ENCODE data around the gene LRP1.

Gene LRP1

DNA sequence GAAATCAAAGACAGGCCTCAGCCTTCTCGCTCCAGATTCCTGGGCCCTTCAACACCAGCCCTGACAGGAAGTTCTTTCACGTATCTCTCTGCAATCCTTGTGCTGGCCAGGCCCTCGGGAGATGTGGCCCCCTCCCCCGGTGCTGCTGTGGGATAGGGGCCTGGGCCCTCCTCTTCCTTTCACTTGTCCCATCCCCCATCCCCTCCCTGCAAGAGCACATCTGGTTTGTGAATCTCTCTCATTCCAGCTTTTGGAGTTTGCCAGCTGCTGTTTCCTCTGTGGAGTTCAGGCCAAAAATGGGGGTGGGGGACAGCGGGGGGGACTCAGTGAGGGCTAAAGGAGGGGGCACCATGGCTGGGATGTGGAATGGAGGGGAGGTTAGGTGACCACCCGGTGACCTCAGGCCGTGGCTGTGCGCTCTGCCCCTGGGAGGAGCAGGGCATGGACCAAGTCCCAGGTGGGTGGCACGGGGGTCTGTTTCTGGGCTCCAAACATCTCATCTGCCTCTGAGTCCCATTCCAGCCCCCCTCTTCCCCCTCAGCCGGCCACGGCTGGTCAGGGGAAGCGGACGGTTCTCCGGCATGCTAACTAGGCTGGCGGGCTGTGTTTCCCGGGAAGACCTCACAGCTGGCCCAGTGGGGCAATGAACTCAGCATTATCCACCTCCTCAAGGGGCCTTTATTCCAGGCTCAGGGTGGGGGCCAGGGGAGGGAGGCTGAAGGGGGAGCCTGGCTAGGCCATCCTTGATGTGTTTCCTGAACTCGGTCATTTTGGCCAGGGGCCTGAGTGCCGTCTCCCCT lies 7.4 kb downstream of the LRP1 start:
- TF ChIP-seq, protein P1, sequence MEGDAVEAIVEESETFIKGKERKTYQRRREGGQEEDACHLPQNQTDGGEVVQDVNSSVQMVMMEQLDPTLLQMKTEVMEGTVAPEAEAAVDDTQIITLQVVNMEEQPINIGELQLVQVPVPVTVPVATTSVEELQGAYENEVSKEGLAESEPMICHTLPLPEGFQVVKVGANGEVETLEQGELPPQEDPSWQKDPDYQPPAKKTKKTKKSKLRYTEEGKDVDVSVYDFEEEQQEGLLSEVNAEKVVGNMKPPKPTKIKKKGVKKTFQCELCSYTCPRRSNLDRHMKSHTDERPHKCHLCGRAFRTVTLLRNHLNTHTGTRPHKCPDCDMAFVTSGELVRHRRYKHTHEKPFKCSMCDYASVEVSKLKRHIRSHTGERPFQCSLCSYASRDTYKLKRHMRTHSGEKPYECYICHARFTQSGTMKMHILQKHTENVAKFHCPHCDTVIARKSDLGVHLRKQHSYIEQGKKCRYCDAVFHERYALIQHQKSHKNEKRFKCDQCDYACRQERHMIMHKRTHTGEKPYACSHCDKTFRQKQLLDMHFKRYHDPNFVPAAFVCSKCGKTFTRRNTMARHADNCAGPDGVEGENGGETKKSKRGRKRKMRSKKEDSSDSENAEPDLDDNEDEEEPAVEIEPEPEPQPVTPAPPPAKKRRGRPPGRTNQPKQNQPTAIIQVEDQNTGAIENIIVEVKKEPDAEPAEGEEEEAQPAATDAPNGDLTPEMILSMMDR (IDR thresholded peaks at IDR 0.05; ENCODE audit: low read depth, low read length, missing control alignments): no peak
- DNase-seq (ENCODE audit: low read depth): no peak
- in situ Hi-C loops (cut with HindIII; ENCODE audit: low sequenced_read_pairs): no loop called here
- H3K4me3 ChIP-seq (ENCODE audit: low read depth, low read length): peak overlapping the region; percentile 24

DNA sequence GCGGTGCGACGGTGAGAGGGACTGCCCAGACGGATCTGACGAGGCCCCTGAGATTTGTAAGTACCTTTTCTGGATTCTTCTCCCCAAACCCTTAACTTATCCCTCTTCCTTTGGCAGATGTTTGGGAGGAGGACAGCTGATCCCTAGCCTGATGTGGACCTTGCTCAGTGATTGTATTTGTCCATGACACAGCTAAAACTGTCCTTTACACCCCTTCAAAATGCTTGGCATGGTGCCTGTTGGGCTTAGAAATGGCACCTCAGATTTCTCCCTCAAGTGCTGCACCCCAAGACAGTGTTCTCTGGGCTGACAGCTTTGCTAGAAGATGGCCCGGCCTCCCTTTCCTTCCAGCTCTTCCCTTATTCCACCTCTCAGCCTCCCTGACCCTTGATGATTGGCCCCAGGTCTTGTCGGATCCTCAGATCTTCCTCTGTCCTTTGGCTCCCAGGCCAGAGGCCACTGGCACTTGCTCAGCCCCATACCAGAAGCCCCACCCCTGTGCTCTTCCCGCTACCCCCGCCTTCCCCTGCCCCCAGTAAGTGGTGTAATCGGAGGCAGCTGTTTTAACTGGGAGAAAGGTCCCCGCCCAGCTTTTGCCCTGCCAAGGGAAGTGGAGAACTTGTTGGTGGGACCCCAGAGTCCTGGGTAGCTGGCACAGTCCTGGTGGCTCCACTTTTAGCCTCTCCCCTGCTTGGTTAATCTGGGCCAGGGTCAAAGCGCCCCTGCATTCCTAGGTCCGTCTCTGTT lies 10.4 kb downstream of the LRP1 start:
- TF ChIP-seq, protein P1 (IDR thresholded peaks at IDR 0.05; ENCODE audit: low read depth, low read length, missing control alignments): no peak
- no peak for DNase-seq (ENCODE audit: low read depth)
- in situ Hi-C loops (cut with HindIII; ENCODE audit: low sequenced_read_pairs): no loop called here
- no peak overlapping the region for H3K4me3 ChIP-seq (ENCODE audit: low read depth, low read length)

DNA sequence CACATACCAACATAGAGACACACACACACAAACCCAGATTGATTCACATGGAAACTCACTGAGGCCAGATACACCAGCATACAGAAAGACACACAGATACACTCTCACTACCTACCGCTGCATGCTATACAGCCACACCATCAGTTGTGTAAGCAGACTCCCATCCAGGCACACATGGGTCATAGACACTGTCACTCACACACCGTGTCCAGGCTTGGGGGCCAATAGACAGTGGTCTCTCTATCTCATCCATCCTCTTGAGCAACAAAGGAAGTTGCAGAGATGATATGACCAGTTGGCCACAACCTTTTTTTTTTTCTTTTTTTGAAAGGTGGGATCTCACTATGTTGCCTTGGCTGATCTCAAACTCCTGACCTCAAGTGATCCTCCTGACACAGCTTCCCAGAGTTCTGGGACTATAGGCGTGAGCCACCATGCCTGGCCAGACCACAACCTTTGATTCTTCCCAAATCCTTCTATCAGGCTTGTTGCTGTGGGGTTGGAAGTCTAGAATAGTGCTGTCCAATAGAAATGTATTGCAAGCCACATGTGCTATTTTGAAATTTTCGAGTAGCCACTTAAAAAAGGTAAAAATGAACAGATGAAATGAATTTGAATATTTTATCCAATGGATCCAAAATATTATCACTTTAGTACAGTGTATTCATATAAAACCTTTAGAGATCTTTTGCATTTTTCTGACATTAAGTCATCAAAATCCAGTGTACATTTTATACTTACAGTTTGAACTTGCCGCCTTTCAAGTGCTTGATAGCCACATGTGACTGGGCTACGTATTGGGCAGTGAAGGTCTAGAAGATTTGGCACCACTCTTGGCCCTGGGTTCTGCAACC lies 11.7 kb downstream of the LRP1 start:
- no peak for DNase-seq (ENCODE audit: low read depth)
- TF ChIP-seq, protein P1 (IDR thresholded peaks at IDR 0.05; ENCODE audit: low read depth, low read length, missing control alignments): no peak
- H3K4me3 ChIP-seq (ENCODE audit: low read depth, low read length): no peak overlapping the region
- in situ Hi-C loops (cut with HindIII; ENCODE audit: low sequenced_read_pairs): loop anchor here (5.0 kb wide), 1 partner anchor 73 kb away; no protein-coding TSS in a partner anchor

DNA sequence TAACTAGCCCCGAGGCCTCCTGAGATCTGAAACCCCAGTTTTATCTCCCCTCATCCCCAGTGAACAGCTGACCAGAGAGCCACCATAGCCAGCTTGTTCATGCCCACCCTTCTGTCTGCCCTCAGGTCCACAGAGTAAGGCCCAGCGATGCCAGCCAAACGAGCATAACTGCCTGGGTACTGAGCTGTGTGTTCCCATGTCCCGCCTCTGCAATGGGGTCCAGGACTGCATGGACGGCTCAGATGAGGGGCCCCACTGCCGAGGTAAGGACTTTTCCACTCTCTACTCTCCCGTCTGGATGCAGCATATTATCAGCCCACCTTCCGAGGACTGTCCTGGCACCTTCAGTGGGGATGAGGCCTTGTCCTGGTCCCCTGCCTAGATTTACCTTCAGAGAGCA lies 13.0 kb downstream of the LRP1 start:
- TF ChIP-seq, protein P1 (IDR thresholded peaks at IDR 0.05; ENCODE audit: low read depth, low read length, missing control alignments): no peak
- in situ Hi-C loops (cut with HindIII; ENCODE audit: low sequenced_read_pairs): loop anchor here (5.0 kb wide), 1 partner anchor 74 kb away; no protein-coding TSS in a partner anchor
- no peak for DNase-seq (ENCODE audit: low read depth)
- no peak overlapping the region for H3K4me3 ChIP-seq (ENCODE audit: low read depth, low read length)

DNA sequence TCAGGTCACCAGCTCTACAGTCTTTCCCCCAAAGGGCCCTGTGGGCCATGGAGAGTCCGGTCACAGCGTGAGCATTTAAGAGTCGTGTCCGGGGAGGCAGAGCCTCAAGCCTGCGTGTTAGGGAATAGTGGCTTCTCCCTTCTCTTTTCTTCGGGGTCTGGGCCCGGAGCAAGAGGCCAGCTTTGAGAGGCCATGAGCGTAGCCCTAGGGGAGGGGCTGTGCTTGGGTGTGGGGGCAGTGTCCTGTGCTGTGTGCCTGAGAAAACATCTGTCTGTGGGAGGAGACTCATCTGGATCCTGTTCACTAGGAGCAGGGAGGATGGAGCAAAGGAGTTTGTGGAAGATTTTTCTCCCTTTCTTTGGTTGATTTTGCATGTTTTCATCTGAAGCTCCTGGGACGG lies 13.8 kb downstream of the LRP1 start:
- no peak for DNase-seq (ENCODE audit: low read depth)
- TF ChIP-seq, protein P1 (IDR thresholded peaks at IDR 0.05; ENCODE audit: low read depth, low read length, missing control alignments): no peak
- no peak overlapping the region for H3K4me3 ChIP-seq (ENCODE audit: low read depth, low read length)
- in situ Hi-C loops (cut with HindIII; ENCODE audit: low sequenced_read_pairs): loop anchor here (5.0 kb wide), 1 partner anchor 75 kb away; no protein-coding TSS in a partner anchor

DNA sequence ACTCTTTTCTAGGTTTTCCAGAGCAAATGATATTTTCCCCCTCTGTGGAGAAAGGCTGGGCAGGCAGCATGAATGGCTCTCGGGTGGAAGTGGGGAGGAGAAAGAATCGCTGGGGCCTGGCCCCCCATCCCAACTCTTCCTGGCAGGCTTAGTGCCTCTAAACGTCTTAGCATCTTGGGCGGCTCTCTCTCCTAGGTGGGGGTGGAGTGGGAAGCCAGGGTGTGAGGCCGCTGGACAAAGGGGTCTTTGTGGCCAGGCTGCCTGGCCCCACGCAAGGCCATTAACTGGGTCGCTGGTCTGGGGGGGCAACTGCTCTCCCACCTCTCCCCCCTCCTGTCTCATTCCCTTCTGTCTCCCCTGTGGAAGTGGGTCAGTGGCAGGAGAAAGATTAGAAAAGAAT lies 14.4 kb downstream of the LRP1 start:
- TF ChIP-seq, protein P1 (IDR thresholded peaks at IDR 0.05; ENCODE audit: low read depth, low read length, missing control alignments): no peak
- in situ Hi-C loops (cut with HindIII; ENCODE audit: low sequenced_read_pairs): loop anchor here (5.0 kb wide), 1 partner anchor 75 kb away; no protein-coding TSS in a partner anchor

More for the DNA sequence above, 14.4 kb downstream of the LRP1 start:
- no peak for DNase-seq (ENCODE audit: low read depth)
- no peak overlapping the region for H3K4me3 ChIP-seq (ENCODE audit: low read depth, low read length)
